Hepatocyte (in vitro differentiated cells): Measurements from ENCODE around the gene IAH1. TPM values are rescaled to one million over a fixed set of nuclear protein-coding genes. Genes with fewer than 3 reads are reported as not detected.

Experiments
- DNase-seq: peaks from one replicate; pipeline ENCODE4 v3.0.0-alpha.2; 2016; ENCODE audit warnings: low spot score
- H2AFZ ChIP-seq: fragments of 200-600 bp; sonication (generic); 2 replicates; pipeline ENCODE4 v1.6.0; 2016; ENCODE audit warnings: antibody characterized with exemption, mild to moderate bottlenecking
- H3K27ac ChIP-seq: fragments of 200-600 bp; sonication (generic); 2 replicates; pipeline ENCODE4 v1.5.1; 2016; ENCODE audit warnings: mild to moderate bottlenecking
- H3K27me3 ChIP-seq: fragments of 200-600 bp; sonication (generic); 2 replicates; pipeline ENCODE4 v1.6.1; 2016
- H3K36me3 ChIP-seq: fragments of 200-600 bp; sonication (generic); replicated peaks from 2 replicates; pipeline ENCODE4 v1.5.1; 2016; ENCODE audit warnings: low read depth; ENCODE audit not compliant: insufficient read depth
- H3K4me1 ChIP-seq: fragments of 200-600 bp; sonication (generic); 2 replicates; pipeline ENCODE4 v1.5.1; 2016; ENCODE audit warnings: mild to moderate bottlenecking, moderate library complexity; ENCODE audit not compliant: insufficient read depth
- H3K4me2 ChIP-seq: fragments of 200-600 bp; sonication (generic); 2 replicates; pipeline ENCODE4 v1.6.0; 2016
- H3K4me3 ChIP-seq: fragments of 200-600 bp; sonication (generic); 2 replicates; pipeline ENCODE4 v1.5.1; 2016; ENCODE audit warnings: mild to moderate bottlenecking
- H3K79me2 ChIP-seq: fragments of 200-600 bp; sonication (generic); 2 replicates; pipeline ENCODE4 v1.6.0; 2017; ENCODE audit warnings: mild to moderate bottlenecking
- H3K9me2 ChIP-seq: fragments of 200-600 bp; sonication (generic); replicated peaks from 2 replicates; pipeline ENCODE4 v1.6.0; 2017; ENCODE audit warnings: mild to moderate bottlenecking; ENCODE audit not compliant: insufficient read depth
- H3K9me3 ChIP-seq: fragments of 200-600 bp; sonication (generic); 2 replicates; pipeline ENCODE4 v1.5.1; 2016; ENCODE audit warnings: low read depth, mild to moderate bottlenecking
- H4K20me1 ChIP-seq: fragments of 200-600 bp; sonication (generic); 2 replicates; pipeline ENCODE4 v1.6.0; 2016; ENCODE audit warnings: mild to moderate bottlenecking; ENCODE audit not compliant: insufficient read depth, poor library complexity, severe bottlenecking
- EZH2 ChIP-seq: fragments of 200-600 bp; sonication (generic); IDR thresholded peaks from 2 replicates; pipeline ENCODE4 v1.6.1; 2016; ENCODE audit warnings: antibody characterized with exemption, mild to moderate bottlenecking, borderline replicate concordance
- EZH2phosphoT487 ChIP-seq: fragments of 200-600 bp; sonication (generic); IDR thresholded peaks from one replicate; pipeline ENCODE4 v1.6.1; 2018; ENCODE audit warnings: antibody characterized with exemption, mild to moderate bottlenecking, low read depth, moderate library complexity; ENCODE audit not compliant: unreplicated experiment, severe bottlenecking
- whole genome bisulfite sequencing: methylation state at CpG from one replicate; pipeline ENCODE4 v1.1.6; 2016; ENCODE audit warnings: low lambda C conversion rate; ENCODE audit errors: missing lambda C conversion rate; 5-methylcytosine and 5-hydroxymethylcytosine counted together
- polyA plus RNA-seq: library from polyadenylated mRNA; unstranded; fragments of >200 nt; fragmentation: Nextera tagmentation; extraction: Ambion mirVana; gene quantifications from 2 replicates; pipeline ENCODE4 v1.2.1, GENCODE V29; 2016
- total RNA-seq: library from RNA; depleted of rRNA; stranded (reverse); fragments of >200 nt; gene quantifications from 2 replicates; pipeline ENCODE4 v1.2.3, GENCODE V29; 2014
- TF ChIP-seq, protein P1 (sequence below): fragments of 200-600 bp; sonication (generic); IDR thresholded peaks from 2 replicates; pipeline ENCODE4 v1.5.1; 2016; ENCODE audit warnings: antibody characterized with exemption, mild to moderate bottlenecking; ENCODE audit not compliant: poor library complexity

IAH1 gene
- total and polyA plus RNA-seq, 2 experiments from 2014 or later: 44.2 to 46.7 TPM

DNA sequence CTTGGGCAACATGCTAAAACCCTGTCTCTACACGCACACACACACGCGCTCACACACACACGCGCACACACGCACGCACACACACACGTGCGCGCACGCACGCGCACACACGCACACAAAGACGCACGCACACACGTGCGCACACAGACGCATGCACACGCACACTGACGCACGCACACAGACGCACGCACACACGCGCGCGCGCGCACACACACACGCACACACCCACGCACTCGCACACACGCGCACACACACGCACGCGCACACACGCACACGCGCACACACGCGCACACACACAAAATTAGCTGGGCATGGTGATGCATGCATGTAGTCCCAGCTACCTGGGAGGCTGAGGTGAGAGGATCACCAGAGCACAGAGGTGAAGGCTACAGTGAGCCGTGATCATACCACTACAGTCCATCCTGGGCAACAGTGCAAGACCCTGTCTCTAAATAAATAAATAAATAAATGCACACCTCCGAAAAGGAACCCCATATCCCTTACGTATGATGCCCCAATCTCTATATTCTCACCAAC lies 8.1 kb upstream of the IAH1 start:
- Histone ChIP-seq H3K4me2 (no peak overlapping the region), H3K27me3 (no peaks in the 10 kb centered on the region), H3K79me2 (no peaks in the 10 kb centered on the region), H4K20me1 (no peaks in the 10 kb centered on the region), H3K27ac (no peak overlapping the region), H2AFZ (no peak overlapping the region), H3K9me2 (no peaks in the 10 kb centered on the region), H3K36me3 (no peaks in the 10 kb centered on the region), H3K4me3 (no peak overlapping the region), H3K9me3 (no peaks in the 10 kb centered on the region), H3K4me1 (no peaks in the 10 kb centered on the region)
- TF ChIP-seq EZH2phosphoT487: no peak
- TF ChIP-seq, protein P1, sequence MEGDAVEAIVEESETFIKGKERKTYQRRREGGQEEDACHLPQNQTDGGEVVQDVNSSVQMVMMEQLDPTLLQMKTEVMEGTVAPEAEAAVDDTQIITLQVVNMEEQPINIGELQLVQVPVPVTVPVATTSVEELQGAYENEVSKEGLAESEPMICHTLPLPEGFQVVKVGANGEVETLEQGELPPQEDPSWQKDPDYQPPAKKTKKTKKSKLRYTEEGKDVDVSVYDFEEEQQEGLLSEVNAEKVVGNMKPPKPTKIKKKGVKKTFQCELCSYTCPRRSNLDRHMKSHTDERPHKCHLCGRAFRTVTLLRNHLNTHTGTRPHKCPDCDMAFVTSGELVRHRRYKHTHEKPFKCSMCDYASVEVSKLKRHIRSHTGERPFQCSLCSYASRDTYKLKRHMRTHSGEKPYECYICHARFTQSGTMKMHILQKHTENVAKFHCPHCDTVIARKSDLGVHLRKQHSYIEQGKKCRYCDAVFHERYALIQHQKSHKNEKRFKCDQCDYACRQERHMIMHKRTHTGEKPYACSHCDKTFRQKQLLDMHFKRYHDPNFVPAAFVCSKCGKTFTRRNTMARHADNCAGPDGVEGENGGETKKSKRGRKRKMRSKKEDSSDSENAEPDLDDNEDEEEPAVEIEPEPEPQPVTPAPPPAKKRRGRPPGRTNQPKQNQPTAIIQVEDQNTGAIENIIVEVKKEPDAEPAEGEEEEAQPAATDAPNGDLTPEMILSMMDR: no peak
- TF ChIP-seq EZH2: no peak
- no peak for DNase-seq
- 96% methylated on average over 22 of the region's 46 CpGs for WGBS

DNA sequence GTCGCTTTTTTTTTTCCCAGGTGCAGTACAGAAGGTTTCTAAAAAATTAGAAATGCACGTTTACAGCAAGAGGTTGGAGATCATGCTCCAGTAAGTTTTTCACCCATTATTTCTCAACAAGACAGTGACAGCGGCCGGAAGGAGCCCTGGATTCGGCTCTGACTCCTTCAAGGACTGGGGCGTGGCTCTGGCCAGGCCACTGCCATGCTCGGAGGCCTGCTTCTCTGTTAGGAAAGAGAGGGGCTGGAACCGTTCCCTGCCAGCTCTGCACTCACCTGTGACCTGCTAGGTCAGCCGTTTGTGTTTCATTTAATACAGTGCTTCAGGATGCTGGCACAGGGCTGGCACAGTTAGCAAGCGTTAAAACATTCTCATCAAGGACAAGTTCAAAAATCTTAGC lies 6.7 kb upstream of the IAH1 start:
- WGBS: 93% methylated on average over 10 of the region's 10 CpGs
- H2AFZ ChIP-seq: no peak overlapping the region
- no peak for DNase-seq

DNA sequence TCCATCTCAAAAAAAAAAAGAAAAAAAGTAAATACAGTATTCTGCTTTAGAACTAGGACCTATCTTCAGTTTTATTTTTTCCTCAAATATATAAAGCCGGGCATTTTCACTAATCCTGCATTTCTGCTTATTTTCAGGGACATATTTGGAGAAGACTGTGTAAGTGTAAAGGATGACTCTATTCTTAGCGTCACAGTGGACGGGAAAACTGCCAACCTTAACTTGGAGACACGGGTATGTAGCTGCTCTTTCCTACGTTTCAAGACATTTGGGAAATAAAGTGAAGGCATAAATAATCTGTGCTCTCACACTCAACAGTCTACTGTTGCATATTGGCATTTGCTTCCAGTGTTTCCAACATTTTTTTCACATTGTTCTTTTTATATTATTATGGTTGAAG lies 3.1 kb upstream of the IAH1 start:
- Histone ChIP-seq H4K20me1 (no peaks in the 10 kb centered on the region), H3K4me3 (no peak overlapping the region), H3K27ac (no peak overlapping the region), H3K4me1 (no peaks in the 10 kb centered on the region), H3K9me2 (no peaks in the 10 kb centered on the region), H3K9me3 (no peaks in the 10 kb centered on the region), H3K36me3 (no peaks in the 10 kb centered on the region), H3K27me3 (no peaks in the 10 kb centered on the region), H2AFZ (no peak overlapping the region), H3K79me2 (peaks cover 7% of the 10 kb centered on the region), H3K4me2 (no peak overlapping the region)
- TF ChIP-seq, protein P1: no peak
- DNase-seq: no peak
- WGBS: 93% methylated on average over 5 of the region's 5 CpGs

More for the DNA sequence above, 6.7 kb upstream of the IAH1 start:
- Histone ChIP-seq H3K4me1 (no peaks in the 10 kb centered on the region), H3K4me3 (no peak overlapping the region), H3K79me2 (no peaks in the 10 kb centered on the region), H3K9me2 (no peaks in the 10 kb centered on the region), H3K27me3 (no peaks in the 10 kb centered on the region), H4K20me1 (no peaks in the 10 kb centered on the region), H3K9me3 (no peaks in the 10 kb centered on the region), H3K27ac (no peak overlapping the region), H3K36me3 (no peaks in the 10 kb centered on the region), H3K4me2 (no peak overlapping the region)
- TF ChIP-seq EZH2 (no peak), EZH2phosphoT487 (no peak)
- TF ChIP-seq, protein P1: no peak

DNA sequence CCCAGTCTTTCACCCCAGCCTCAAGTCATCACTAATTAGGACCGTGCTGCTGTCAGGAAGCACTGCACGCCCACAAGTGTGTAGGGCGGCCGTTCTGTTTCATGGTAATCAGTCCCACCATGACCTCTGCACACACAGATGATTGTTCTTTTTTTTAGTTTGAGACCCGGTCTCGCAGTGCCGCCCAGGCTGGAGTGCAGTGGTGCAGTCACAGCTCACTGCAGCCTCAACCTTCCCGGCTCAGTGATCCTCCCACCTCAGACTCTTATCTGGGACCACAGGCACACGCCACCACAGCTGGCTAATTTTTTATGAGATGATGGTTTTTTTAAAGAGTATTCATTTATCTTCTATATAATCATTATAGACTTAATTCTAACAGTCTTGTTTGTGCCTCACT lies 1.8 kb upstream of the IAH1 start:
- Histone ChIP-seq H3K27me3 (no peaks in the 10 kb centered on the region), H3K9me3 (no peaks in the 10 kb centered on the region), H3K4me3 (no peak overlapping the region), H3K36me3 (no peaks in the 10 kb centered on the region), H2AFZ (no peak overlapping the region), H3K4me2 (no peak overlapping the region), H3K27ac (no peak overlapping the region), H3K9me2 (no peaks in the 10 kb centered on the region), H4K20me1 (peaks cover 4% of the 10 kb centered on the region), H3K79me2 (peaks cover 19% of the 10 kb centered on the region), H3K4me1 (no peaks in the 10 kb centered on the region)
- 97% methylated on average over 9 of the region's 9 CpGs for WGBS
- TF ChIP-seq EZH2phosphoT487 (no peak), EZH2 (no peak)
- TF ChIP-seq, protein P1: no peak
- no peak for DNase-seq
